RWPE2 (cell line): ENCODE measurements around the gene CCDC93.

Experiments
- ATAC-seq: fragments of 200-7000 bp; cut with Tn5 transposase; 3 replicates; pipeline ENCODE4 v1.9.1; 2021; ENCODE audit warnings: low read depth
- DNase-seq: peaks from one replicate; pipeline ENCODE4 v3.0.0-alpha.2; 2020; ENCODE audit warnings: low spot score
- H3K27ac ChIP-seq: fragments of 450-650 bp; 2 replicates; pipeline ENCODE4 v1.5.1; 2017; ENCODE audit warnings: mild to moderate bottlenecking; ENCODE audit not compliant: poor library complexity, severe bottlenecking
- H3K27me3 ChIP-seq: fragments of 250-450 bp; sonication (Bioruptor Pico); 2 replicates; pipeline ENCODE4 v1.5.1; 2021; ENCODE audit warnings: mild to moderate bottlenecking, moderate library complexity; ENCODE audit not compliant: insufficient read depth, poor library complexity, severe bottlenecking
- H3K36me3 ChIP-seq: fragments of 250-450 bp; sonication (Bioruptor Pico); 2 replicates; pipeline ENCODE4 v1.5.1; 2020; ENCODE audit warnings: low read depth, mild to moderate bottlenecking, moderate library complexity
- H3K4me1 ChIP-seq: fragments of 250-450 bp; sonication (Bioruptor Pico); 2 replicates; pipeline ENCODE4 v1.5.1; 2021; ENCODE audit warnings: mild to moderate bottlenecking, moderate library complexity; ENCODE audit not compliant: insufficient read depth, poor library complexity, severe bottlenecking
- H3K4me3 ChIP-seq: fragments of 250-450 bp; sonication (Bioruptor Pico); 2 replicates; pipeline ENCODE4 v1.5.1; 2021; ENCODE audit warnings: mild to moderate bottlenecking, moderate library complexity; ENCODE audit not compliant: severe bottlenecking
- H3K9me3 ChIP-seq: fragments of 250-450 bp; sonication (Bioruptor Pico); 2 replicates; pipeline ENCODE4 v1.5.1; 2021; ENCODE audit warnings: mild to moderate bottlenecking, moderate library complexity; ENCODE audit not compliant: severe bottlenecking
- CTCF ChIP-seq: fragments of 450-650 bp; IDR thresholded peaks from one replicate; pipeline ENCODE4 v1.5.1; 2017; ENCODE audit warnings: mild to moderate bottlenecking, moderate library complexity; ENCODE audit not compliant: poor library complexity, severe bottlenecking

Gene CCDC93

GRCh38 chr2:118032169-118033013 lies 18.5 kb upstream of the CCDC93 start:
- peak; percentile 63; the same call in 1 of the 3 replicates for ATAC-seq
- Histone ChIP-seq H3K27me3 (peaks cover 2% of the 10 kb centered on the region), H3K4me1 (no peaks in the 10 kb centered on the region), H3K9me3 (no peaks in the 10 kb centered on the region), H3K27ac (no peak overlapping the region), H3K4me3 (no peak overlapping the region), H3K36me3 (no peaks in the 10 kb centered on the region)
- TF ChIP-seq CTCF = peak; percentile 85
- no peak for DNase-seq

GRCh38 chr2:118031566-118031965 lies 17.7 kb upstream of the CCDC93 start:
- DNase-seq (no peak), ATAC-seq (no peak)
- H3K36me3 ChIP-seq = no peaks in the 10 kb centered on the region
- no peaks in the 10 kb centered on the region for H3K4me1 ChIP-seq
- no peak overlapping the region for H3K27ac ChIP-seq
- TF ChIP-seq CTCF = no peak
- H3K4me3 ChIP-seq = no peak overlapping the region
- no peaks in the 10 kb centered on the region for H3K9me3 ChIP-seq
- no peaks in the 10 kb centered on the region for H3K27me3 ChIP-seq

GRCh38 chr2:118029025-118029424 lies 15.2 kb upstream of the CCDC93 start:
- Histone ChIP-seq H3K27ac (no peak overlapping the region), H3K27me3 (no peaks in the 10 kb centered on the region), H3K36me3 (no peaks in the 10 kb centered on the region), H3K4me3 (no peak overlapping the region), H3K4me1 (no peaks in the 10 kb centered on the region), H3K9me3 (no peaks in the 10 kb centered on the region)
- ATAC-seq (no peak), DNase-seq (no peak)
- TF ChIP-seq CTCF = no peak

GRCh38 chr2:118021356-118021755 lies 7.5 kb upstream of the CCDC93 start:
- Histone ChIP-seq H3K4me3 (no peak overlapping the region), H3K4me1 (no peaks in the 10 kb centered on the region), H3K9me3 (no peaks in the 10 kb centered on the region), H3K27me3 (no peaks in the 10 kb centered on the region), H3K36me3 (no peaks in the 10 kb centered on the region), H3K27ac (no peak overlapping the region)
- ATAC-seq (no peak), DNase-seq (no peak)
- TF ChIP-seq CTCF = no peak

- no peak for ATAC-seq
- Histone ChIP-seq H3K4me1 (peaks cover 2% of the 10 kb centered on the region), H3K27ac (no peak overlapping the region), H3K36me3 (no peaks in the 10 kb centered on the region), H3K27me3 (no peaks in the 10 kb centered on the region), H3K9me3 (no peaks in the 10 kb centered on the region), H3K4me3 (no peak overlapping the region)
- TF ChIP-seq CTCF = no peak
- DNase-seq = no peak
These were observed 6.0 kb upstream of the CCDC93 start for GRCh38 chr2:118019821-118020220.
